Measurements from ENCODE around the gene TBCD.

The TBCD gene

GRCh38 chr17:82716203-82717010 lies 35.5 kb upstream of the TBCD start, which contains the start of gene FN3KRP:
TSS of gene FN3KRP (plus strand) at chr17:82716706. CDS start at chr17:82716756, 50 bp downstream.
- in situ Hi-C loops (cut with HindIII; ENCODE audit: low sequenced_read_pairs): no loop called here
- TF ChIP-seq CTCF (IDR thresholded peaks at IDR 0.05; ENCODE audit: low read depth, low read length, missing control alignments): no peak
- H3K4me3 ChIP-seq (ENCODE audit: low read depth, low read length): peak within 1 kb of the TSS; percentile 72
- peak; percentile 74 for DNase-seq (ENCODE audit: low read depth)

GRCh38 chr17:82718986-82719685 lies 32.7 kb upstream of the TBCD start:
- in situ Hi-C loops (cut with HindIII; ENCODE audit: low sequenced_read_pairs): no loop called here
- TF ChIP-seq CTCF (IDR thresholded peaks at IDR 0.05; ENCODE audit: low read depth, low read length, missing control alignments): no peak
- H3K4me3 ChIP-seq (ENCODE audit: low read depth, low read length): no peak overlapping the region
- DNase-seq (ENCODE audit: low read depth): no peak

GRCh38 chr17:82720204-82720603 lies 31.7 kb upstream of the TBCD start:
- no peak for TF ChIP-seq CTCF (IDR thresholded peaks at IDR 0.05; ENCODE audit: low read depth, low read length, missing control alignments)
- H3K4me3 ChIP-seq (ENCODE audit: low read depth, low read length): no peak overlapping the region
- in situ Hi-C loops (cut with HindIII; ENCODE audit: low sequenced_read_pairs): no loop called here
- DNase-seq (ENCODE audit: low read depth): no peak

GRCh38 chr17:82722341-82723013 lies 29.4 kb upstream of the TBCD start:
- in situ Hi-C loops (cut with HindIII; ENCODE audit: low sequenced_read_pairs): no loop called here
- no peak overlapping the region for H3K4me3 ChIP-seq (ENCODE audit: low read depth, low read length)
- DNase-seq (ENCODE audit: low read depth): no peak
- TF ChIP-seq CTCF (IDR thresholded peaks at IDR 0.05; ENCODE audit: low read depth, low read length, missing control alignments): no peak

GRCh38 chr17:82723169-82723807 lies 28.6 kb upstream of the TBCD start:
- in situ Hi-C loops (cut with HindIII; ENCODE audit: low sequenced_read_pairs): no loop called here
- no peak for DNase-seq (ENCODE audit: low read depth)
- no peak for TF ChIP-seq CTCF (IDR thresholded peaks at IDR 0.05; ENCODE audit: low read depth, low read length, missing control alignments)
- no peak overlapping the region for H3K4me3 ChIP-seq (ENCODE audit: low read depth, low read length)

- DNase-seq (ENCODE audit: low read depth): no peak
- TF ChIP-seq CTCF (IDR thresholded peaks at IDR 0.05; ENCODE audit: low read depth, low read length, missing control alignments): no peak
- H3K4me3 ChIP-seq (ENCODE audit: low read depth, low read length): no peak overlapping the region
- in situ Hi-C loops (cut with HindIII; ENCODE audit: low sequenced_read_pairs): no loop called here
These were observed 25.4 kb upstream of the TBCD start for GRCh38 chr17:82726427-82726826.

All from astrocyte of the cerebellum (primary cell).